ENCODE measurements around the gene CYP2D6. TPM values are rescaled to one million over a fixed set of nuclear protein-coding genes. Genes with fewer than 3 reads are reported as not detected.

Gene CYP2D6
- total and polyA plus RNA-seq, 2 of the 8 experiments (the other 6 are each of a cell fraction or from before 2014, with no cell fraction given) = 0.93 to 1.7 TPM

GRCh38 chr22:42174062-42174461 is 43.5 kb upstream of the CYP2D6 start (continued):
- no peak for TF ChIP-seq GABPA (IDR thresholded peaks at IDR 0.05; ENCODE audit: borderline replicate concordance, insufficient read depth, low read length)
- no peak for TF ChIP-seq BACH1 (IDR thresholded peaks at IDR 0.05; ENCODE audit: low read length)
- TF ChIP-seq POLR2A (IDR thresholded peaks at IDR 0.05; ENCODE audit: control extremely low read depth in 1 of 2, low read depth in 2 of 2, low read length in 2 of 2) = no peak
- no peak for TF ChIP-seq SIN3A (conservative IDR thresholded peaks at IDR 0.05 in 1 of 2, IDR thresholded peaks at IDR 0.05 in 1 of 2; ENCODE audit: low read depth in 1 of 2, low read length in 2 of 2)

All from H1 (cell line).